Duodenal mucosa (tissue), 2 donors: ENCODE measurements around the gene HOXA5.

Experiments
- H3K27ac ChIP-seq: one replicate; pipeline ENCODE4 v1.7.0; 2013; ENCODE audit warnings: low read depth, low read length
- H3K27me3 ChIP-seq, 2 donors: one replicate each; pipeline ENCODE4 v1.7.0; 2013; ENCODE audit warnings: low read length in 2 of 2, control low read depth in 1 of 2; ENCODE audit not compliant: insufficient read depth in 2 of 2, control insufficient read depth in 1 of 2
- H3K36me3 ChIP-seq, 2 donors: one replicate each; pipeline ENCODE4 v1.7.0; 2013; ENCODE audit warnings: low read length in 2 of 2, control low read depth in 1 of 2; ENCODE audit not compliant: insufficient read depth in 2 of 2, control insufficient read depth in 1 of 2
- H3K4me1 ChIP-seq, 2 donors: one replicate each; pipeline ENCODE4 v1.7.0; 2013; ENCODE audit warnings: low read length in 2 of 2, control low read depth in 1 of 2; ENCODE audit not compliant: insufficient read depth in 2 of 2, control insufficient read depth in 1 of 2
- H3K4me3 ChIP-seq, 2 donors: one replicate each; pipeline ENCODE4 v1.7.0; 2013; ENCODE audit warnings: low read length in 2 of 2, low read depth in 1 of 2
- H3K9ac ChIP-seq, 2 donors: one replicate each; pipeline ENCODE4 v1.7.0; 2013; ENCODE audit warnings: low read length in 2 of 2, low read depth in 1 of 2
- H3K9me3 ChIP-seq, 2 donors: one replicate each; pipeline ENCODE4 v1.7.0; 2013; ENCODE audit warnings: low read length in 2 of 2, control low read depth in 1 of 2; ENCODE audit not compliant: control insufficient read depth in 1 of 2

HOXA5 gene

GRCh38 chr7:27111042-27111750 lies 32.3 kb downstream of the HOXA5 start:
- Histone ChIP-seq H3K9ac (no peak overlapping the region), H3K36me3 (no peaks in the 10 kb centered on the region), H3K27ac (peak overlapping the region; percentile 64), H3K27me3 (peaks cover 0 to 3% of the 10 kb centered on the region in 2 donors), H3K4me1 (peaks cover 0 to 22% of the 10 kb centered on the region in 2 donors), H3K9me3 (no peaks in the 10 kb centered on the region), H3K4me3 (peak overlapping the region; percentile 1 to 37)

GRCh38 chr7:27110186-27111031 lies 33.1 kb downstream of the HOXA5 start:
- no peaks in the 10 kb centered on the region for H3K9me3 ChIP-seq
- peaks cover 0 to 20% of the 10 kb centered on the region in 2 donors for H3K4me1 ChIP-seq
- peak overlapping the region in 1 of 2 donors; percentile 1 for H3K4me3 ChIP-seq
- peaks cover 3 to 5% of the 10 kb centered on the region in 2 donors for H3K27me3 ChIP-seq
- H3K36me3 ChIP-seq = no peaks in the 10 kb centered on the region
- peak overlapping the region in 1 of 2 donors; percentile 18 for H3K9ac ChIP-seq
- H3K27ac ChIP-seq = peak overlapping the region; percentile 64

GRCh38 chr7:27109466-27110185 lies 33.9 kb downstream of the HOXA5 start:
- Histone ChIP-seq H3K27me3 (peaks cover 3 to 8% of the 10 kb centered on the region in 2 donors), H3K27ac (peak overlapping the region; percentile 75)

DNA sequence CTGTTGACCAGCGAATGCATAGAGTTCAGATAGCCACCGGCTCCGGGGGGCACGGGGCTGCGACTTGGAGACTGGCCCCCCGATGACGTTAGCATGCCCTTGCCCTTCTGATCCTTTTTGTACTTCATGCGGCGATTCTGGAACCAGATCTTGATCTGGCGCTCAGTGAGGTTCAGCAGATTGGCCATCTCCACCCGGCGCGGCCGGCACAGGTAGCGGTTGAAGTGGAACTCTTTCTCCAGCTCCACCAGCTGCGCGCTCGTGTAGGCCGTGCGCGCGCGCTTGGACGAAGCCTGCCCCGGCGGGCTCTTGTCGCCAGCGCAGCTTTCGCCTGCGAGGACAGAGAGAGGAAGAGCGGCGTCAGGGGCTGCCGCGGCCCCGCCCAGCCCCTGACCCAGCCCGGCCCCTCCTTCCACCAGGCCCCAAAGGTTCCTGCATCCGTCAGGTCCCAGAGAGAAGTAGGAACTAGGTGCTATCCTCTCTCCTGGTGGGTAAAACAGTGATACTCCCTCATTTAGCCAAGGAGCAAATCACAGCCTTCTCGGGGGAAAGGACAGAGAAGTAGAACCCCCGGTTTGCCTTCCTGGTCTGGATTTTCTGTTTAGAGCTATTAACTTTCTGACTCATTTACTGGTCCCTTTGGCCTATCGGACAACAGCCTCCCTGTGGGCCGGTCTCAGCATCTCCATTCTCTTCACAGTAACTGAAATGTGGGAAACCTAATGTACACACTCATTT lies 34.9 kb downstream of the HOXA5 start:
- peak overlapping the region in 1 of 2 donors; percentile 6 for H3K9ac ChIP-seq
- no peaks in the 10 kb centered on the region for H3K9me3 ChIP-seq
- H3K27ac ChIP-seq = peak overlapping the region; percentile 75
- H3K4me1 ChIP-seq = peaks cover 0 to 9% of the 10 kb centered on the region in 2 donors
- peaks cover 11 to 18% of the 10 kb centered on the region in 2 donors for H3K27me3 ChIP-seq
- peak overlapping the region in 1 of 2 donors; percentile 17 for H3K4me3 ChIP-seq
- no peaks in the 10 kb centered on the region for H3K36me3 ChIP-seq

More at GRCh38 chr7:27109466-27110185, 33.9 kb downstream of the HOXA5 start:
- H3K36me3 ChIP-seq = no peaks in the 10 kb centered on the region
- H3K9me3 ChIP-seq = no peaks in the 10 kb centered on the region
- no peak overlapping the region for H3K4me3 ChIP-seq
- no peak overlapping the region for H3K9ac ChIP-seq
- H3K4me1 ChIP-seq = peaks cover 0 to 14% of the 10 kb centered on the region in 2 donors

DNA sequence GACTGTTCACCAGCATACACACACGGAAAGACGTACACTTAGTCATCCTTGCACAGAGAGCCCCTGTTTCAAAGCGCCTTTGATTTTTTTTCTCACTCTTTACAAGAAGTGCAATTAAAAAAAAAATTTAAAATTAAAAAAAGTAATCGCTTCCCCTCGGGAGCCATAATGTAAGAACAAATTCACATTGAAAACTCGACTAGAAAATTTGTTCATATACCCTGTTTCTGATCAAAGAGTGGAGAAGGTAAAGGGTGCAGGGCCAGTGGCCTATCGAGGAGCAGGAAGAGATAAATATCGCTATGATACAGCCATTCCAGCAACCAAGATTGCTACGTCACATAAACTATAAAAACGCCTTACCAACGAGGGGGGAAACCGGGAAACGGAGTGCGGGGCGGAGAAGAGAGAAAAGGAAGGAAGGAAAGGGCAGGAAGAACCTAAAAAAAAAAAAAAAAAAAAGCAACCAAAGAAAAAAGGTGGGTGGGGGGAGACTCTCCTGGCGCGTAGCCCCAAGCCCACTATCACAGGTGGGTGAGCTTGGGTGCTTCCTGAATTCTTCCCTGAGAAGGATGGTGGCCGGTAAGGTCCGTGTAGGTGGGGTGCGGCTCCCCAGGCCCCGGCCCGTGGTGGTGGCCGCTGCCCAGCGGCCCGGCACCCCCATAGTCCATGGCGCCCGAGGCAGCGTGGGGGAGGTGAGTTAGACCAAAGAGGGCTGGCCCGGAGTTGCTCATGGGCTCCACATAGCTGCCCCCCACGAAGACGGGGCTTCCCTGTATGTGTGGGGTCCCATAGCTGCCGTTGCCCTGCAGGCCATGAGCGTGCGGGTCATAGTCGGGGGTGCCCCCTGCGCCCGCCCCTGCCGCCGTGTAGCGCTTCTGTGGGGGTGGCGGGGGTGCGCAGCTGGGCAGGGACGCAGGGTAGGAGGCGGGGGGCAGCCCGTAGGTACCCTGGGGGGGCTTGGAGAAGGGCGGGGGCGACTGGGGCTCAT lies 35.8 kb downstream of the HOXA5 start:
- peak overlapping the region in 1 of 2 donors; percentile 37 for H3K9ac ChIP-seq
- H3K9me3 ChIP-seq = no peaks in the 10 kb centered on the region
- H3K4me1 ChIP-seq = peaks cover 2 to 5% of the 10 kb centered on the region in 2 donors
- peaks cover 17 to 27% of the 10 kb centered on the region in 2 donors for H3K27me3 ChIP-seq
- peak overlapping the region; percentile 17 to 21 for H3K4me3 ChIP-seq
- H3K27ac ChIP-seq = peak overlapping the region; percentile 75
- no peaks in the 10 kb centered on the region for H3K36me3 ChIP-seq

DNA sequence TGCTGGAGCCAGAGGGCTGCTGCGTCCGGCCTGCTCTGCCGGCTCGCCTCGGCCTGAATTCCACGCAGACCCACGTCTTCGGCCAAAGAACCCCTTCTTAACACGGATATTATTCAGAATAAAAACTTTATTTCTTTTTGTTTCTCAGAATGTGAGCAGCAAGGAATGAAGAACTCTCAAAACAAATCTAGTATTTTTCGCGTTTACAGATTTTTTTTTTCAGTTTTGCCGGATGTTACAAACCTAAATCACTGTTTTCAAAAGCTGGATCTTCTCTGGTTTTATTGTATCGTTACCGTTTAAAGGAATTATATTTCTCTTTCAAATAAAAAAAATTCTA lies 36.6 kb downstream of the HOXA5 start:
- H3K4me1 ChIP-seq = peaks cover 4 to 8% of the 10 kb centered on the region in 2 donors

GRCh38 chr7:27106181-27106900 lies 37.1 kb downstream of the HOXA5 start:
- no peaks in the 10 kb centered on the region for H3K36me3 ChIP-seq
- peaks cover 29 to 39% of the 10 kb centered on the region in 2 donors for H3K27me3 ChIP-seq
- peaks cover 4 to 8% of the 10 kb centered on the region in 2 donors for H3K4me1 ChIP-seq
- no peaks in the 10 kb centered on the region for H3K9me3 ChIP-seq
- peak overlapping the region in 1 of 2 donors; percentile 57 for H3K4me3 ChIP-seq
- peak overlapping the region; percentile 33 to 47 for H3K9ac ChIP-seq
- H3K27ac ChIP-seq = peak overlapping the region; percentile 58

More for the DNA sequence above, 36.6 kb downstream of the HOXA5 start:
- Histone ChIP-seq H3K9me3 (no peaks in the 10 kb centered on the region), H3K9ac (peak overlapping the region in 1 of 2 donors; percentile 33), H3K27me3 (peaks cover 23 to 33% of the 10 kb centered on the region in 2 donors), H3K36me3 (no peaks in the 10 kb centered on the region), H3K27ac (peak overlapping the region; percentile 58), H3K4me3 (peak overlapping the region in 1 of 2 donors; percentile 0)

DNA sequence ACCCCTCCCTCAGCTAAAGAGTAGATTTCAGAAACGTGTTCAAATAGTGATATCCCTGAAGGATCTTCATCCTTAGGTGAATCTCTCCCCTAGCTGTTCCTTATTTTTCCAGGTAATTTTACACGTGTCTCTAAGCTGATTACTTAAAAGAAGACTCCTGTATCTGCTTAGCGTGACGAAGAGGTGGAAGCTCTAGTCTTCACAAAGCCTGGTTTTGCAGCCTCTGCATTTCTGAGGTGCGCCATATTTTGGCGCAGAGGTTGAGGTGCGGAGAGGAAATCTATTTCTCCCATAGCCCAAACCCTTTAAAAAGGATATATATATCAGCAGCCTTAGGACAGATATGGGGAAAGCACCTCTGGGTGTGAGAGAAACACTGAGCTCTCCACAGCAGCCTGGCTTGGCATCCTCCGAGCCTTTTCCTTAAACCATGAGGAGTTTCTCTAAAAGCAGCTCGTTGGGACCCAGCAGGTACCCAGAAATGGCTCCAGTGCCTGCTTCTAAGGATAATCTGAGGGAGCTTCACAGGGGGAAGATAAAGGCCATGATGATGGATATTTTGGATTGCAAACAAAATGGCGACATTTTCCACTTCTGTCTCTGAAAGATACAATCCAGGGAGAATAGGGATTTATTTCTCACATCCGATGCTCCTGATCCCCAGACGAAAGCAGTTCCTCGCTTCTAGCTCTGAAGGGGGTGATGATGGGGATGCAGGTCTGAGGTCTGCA lies 38.0 kb downstream of the HOXA5 start:
- peaks cover 37 to 47% of the 10 kb centered on the region in 2 donors for H3K27me3 ChIP-seq
- H3K4me1 ChIP-seq = peaks cover 4 to 8% of the 10 kb centered on the region in 2 donors
- peak overlapping the region; percentile 22 for H3K27ac ChIP-seq
- H3K9me3 ChIP-seq = no peaks in the 10 kb centered on the region
- H3K4me3 ChIP-seq = no peak overlapping the region
- H3K36me3 ChIP-seq = no peaks in the 10 kb centered on the region
- peak overlapping the region in 1 of 2 donors; percentile 33 for H3K9ac ChIP-seq
